ENCODE results near the gene BRWD1.

BRWD1 gene

DNA sequence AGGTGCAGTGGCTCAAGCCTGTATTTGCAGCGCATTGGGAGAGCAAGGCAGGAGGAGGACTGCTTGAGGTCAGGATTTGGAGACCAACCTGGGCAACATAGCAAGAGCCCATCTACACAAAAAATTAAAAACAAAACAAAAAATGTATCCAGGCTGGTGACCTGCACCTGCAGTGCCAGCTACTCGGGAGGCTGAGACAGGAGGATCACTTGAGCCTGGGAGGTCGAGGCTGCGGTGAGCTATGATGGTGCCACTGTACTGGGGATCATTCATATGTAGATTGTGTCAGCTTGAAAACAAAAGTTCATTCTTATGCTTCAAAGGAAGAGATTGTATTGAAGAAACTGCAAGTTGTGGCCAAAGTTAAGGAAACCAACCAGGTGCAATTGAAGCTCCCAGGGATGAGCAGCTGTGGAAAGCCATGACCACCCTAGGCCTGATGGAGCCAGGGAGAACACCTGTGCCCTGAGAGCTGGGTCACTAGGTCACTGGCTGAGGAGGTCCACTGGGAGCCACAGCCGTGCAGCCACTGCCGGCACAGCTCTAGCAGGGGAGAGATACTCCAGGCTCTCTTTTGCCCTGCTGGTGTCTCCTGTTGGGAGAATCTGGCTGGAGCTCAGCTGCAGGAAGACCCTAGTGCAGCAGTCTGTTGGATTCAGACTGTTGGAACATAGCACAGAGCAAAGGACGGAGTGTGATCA is 13.3 kb upstream of the BRWD1 start:
- DNase-seq, result no peak

DNA sequence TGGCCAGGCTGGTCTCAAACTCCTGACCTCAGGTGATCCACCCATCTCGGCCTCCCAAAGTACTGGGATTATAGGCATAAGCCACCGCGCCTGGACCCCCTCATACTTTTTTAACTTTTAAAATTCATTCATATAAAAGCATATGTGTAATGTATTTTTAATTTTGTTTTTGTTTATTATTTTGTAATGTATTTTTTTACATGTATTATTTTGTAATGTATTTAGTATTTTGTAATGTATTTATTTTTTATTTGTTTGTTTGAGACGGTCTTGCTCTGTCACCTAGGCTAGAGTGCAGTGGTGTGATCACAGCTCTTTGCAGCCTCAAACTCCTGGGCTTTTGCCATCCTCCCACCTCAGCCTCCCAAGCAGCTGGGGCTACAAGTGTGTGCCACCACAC is 12.0 kb upstream of the BRWD1 start:
- no peak for DNase-seq

DNA sequence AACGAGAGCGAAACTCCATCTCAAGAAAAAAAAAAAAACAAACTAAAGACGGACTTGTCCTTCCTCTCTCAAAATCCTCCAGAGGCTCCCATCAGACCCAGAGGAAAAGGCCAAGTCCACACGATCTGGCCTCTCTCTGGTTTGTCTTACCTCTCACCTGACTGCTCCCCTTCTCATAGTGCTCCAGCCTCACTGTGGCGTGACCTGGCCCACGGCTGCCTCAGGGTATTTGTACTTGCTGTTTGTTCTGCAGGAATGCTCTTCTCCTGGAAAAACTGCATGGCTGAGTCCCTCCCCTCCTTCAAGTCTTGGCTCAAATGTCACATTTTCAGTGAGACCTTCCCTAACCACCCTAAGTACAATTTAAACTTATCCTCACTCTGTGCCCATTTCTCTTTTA is 8.0 kb upstream of the BRWD1 start:
- no peak for DNase-seq

DNA sequence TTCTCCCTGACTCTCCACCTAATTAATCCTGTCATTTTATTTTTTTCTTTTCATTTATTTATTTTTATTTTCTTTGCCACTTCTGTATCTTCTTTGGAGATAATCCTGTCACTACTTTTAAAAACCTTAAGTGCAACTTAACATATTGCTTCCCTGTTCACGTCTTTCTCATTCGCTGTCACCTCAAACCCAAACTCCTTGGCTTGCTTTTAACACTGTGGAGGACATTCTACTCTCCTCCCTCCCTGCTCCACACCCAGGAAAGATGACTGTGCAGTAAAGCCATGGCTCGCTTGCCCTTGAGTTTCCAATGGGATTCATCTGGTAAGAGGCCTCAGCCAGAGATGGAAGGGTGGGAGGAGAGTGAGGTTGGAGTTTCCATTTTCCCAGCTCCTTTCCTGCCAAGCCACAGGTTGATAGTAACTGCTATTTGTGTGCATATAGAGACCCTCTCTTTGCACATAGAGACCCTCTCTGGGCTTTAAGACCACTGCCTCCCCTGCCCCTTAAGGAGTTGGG is 6.4 kb upstream of the BRWD1 start:
- no peak for DNase-seq

DNA sequence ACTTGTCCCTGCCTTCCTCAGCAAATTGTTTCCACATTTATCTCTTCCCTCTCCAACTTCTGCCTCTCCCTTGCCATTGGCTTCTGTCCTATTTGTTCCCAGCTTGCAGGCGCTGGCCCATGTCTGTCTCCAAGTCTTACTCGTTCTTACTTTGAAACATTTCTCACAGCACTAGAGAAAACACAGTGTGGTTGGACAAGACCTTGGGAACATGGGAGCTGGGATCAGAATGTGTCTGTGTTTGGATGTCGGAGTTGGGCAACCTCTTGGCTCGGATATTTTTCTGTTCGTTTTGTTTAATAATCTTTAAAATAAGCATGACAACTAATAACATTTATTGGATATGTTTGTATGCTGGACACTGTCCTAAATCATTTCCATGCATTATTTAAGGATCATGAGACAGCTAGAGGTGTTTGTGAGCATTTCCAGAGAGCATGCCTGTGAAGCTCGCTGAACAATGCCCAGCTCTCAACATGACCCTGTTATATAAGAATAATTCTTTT is 5.9 kb upstream of the BRWD1 start:
- no peak for DNase-seq

DNA sequence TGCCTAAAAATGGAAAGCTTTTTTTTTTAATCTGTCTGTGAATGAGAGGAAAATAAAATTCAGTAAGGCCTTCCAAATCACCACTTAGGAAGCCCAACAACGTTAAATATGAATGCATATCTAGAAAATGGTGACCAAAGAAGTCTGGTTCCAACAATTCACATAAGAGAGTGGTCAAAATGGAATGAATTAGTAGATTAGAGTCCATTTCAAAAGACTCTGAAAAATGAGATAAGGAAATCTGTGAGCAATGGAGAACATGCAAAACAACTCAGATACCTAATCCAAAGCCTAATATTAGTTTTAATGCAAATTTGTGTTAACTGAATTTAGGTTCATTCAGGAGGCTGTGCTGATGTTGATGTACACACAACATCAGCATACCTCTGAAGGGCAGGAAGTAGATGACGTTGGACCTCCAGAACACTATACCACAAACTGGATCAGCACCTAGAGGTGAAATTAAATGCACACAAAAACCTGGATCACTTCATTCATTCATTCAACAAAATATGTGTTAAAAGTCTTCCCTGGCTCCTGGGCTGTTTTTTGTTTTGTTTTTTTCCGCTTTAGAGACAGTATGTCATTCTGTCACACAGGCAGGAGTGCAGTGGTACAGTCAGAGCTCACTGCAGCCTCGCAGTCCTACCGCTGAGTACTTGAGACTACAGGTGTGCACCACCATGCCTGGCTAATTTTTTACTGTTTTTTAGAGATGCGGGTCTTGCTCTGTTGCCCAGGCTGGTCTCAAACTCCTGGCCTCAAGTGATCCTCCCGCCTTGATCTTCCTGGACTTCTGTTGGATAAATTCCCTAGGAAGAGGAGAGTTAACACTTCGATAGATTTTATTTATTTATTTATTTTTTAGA is 4.9 kb upstream of the BRWD1 start:
- DNase-seq, result no peak

DNA sequence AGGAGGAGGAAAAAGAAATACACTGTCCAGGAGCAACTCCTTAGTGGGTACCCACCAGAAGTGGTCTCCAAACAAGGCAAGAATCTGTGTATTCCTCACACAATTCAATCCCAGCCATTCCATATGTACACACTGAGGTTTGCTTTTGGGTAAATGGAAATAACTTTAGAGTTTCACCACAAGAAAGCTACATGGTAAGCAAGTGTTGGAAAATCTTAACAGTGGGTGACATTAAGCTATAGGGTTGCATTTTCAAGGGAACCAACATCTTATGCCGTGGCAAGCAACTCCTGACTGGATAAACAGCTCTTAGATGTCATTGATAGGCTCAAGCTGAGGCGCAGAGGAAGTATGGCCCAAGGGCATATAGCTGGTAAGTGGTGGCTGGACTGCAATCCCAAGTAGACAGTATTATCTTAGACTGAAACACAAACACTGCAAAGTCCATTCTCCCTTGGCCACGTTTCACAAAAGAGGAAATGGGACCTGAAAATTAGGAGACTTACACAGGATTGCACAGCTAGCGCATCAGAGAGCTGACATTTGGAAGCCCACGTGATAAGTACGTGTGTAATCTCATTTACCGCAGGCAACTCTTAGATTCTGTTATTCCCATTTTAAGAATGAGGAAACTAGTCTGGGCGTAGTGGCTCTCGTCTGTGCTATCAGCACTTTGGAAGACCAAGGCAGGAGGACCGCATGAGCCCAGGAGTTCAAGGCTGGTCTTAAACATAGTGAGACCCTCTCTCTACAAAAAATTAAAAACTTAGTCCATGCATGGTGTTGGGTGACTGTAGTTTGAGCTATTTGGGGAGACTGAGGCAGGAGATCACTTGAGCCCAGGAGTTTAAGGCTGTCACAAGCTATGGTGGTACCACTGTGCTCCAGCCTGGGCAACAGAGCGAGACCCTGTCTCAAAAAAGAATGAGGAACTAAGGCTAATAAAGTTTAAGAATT is 4.0 kb upstream of the BRWD1 start:
- DNase-seq, result peak; percentile 91 to 93

DNA sequence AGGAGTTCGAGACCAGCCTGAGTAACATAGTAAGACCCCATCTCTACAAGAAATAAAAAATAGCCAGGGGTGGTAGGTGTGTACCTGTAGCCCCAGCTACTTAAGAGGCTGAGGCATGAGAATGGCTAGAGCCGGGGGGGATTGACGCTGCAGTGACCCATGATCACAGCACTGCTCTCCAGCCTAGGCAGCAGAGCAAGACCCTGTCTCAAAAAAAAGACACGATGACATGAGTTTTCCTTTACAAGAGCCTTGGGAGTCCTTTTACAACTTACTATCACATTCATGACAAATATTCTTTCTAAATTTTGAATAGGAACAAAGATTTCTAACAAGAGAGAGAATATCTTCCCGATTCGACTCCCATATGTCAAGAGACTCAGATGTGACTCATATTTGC is 3.3 kb upstream of the BRWD1 start:
- DNase-seq, result no peak

DNA sequence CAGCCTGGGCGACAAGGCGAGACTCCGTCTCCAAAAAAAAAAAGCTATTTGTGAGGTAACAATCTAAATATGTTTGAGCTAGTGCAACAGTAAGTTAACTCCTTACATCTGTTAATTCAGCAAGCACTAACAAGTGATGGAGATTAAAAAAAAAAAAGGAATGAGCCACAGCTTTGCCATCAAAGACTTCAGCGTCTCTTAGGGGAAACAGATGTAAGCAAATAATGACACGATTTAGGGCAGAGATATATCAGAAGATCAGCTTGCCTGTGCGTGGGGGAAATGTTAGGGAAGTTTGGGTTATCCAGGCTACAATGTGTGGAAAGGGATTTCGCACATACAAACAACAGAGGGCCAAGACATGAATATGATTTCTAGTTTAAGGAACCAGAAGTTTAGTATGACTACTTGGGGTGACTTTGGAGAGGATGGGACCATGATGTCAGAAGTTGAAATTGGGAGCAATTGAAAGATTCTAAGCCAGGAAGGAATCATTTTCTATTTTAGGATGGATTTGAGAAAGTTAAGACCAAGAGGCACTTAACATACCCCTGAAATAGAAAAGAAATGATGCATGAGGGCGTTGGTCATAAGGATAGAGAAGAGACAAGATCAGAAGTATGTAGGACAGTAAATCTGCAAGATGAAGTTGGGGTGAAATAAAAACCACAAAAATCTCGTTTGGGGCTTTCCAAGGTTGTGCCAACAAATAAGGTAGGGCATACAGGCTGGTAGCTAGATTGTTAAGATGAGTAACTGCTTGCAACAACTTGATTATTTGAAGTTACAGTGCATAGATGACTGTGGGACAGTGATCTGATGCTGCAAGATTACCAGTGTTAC is 2.4 kb upstream of the BRWD1 start:
- peak; percentile 5 to 33 for DNase-seq

DNA sequence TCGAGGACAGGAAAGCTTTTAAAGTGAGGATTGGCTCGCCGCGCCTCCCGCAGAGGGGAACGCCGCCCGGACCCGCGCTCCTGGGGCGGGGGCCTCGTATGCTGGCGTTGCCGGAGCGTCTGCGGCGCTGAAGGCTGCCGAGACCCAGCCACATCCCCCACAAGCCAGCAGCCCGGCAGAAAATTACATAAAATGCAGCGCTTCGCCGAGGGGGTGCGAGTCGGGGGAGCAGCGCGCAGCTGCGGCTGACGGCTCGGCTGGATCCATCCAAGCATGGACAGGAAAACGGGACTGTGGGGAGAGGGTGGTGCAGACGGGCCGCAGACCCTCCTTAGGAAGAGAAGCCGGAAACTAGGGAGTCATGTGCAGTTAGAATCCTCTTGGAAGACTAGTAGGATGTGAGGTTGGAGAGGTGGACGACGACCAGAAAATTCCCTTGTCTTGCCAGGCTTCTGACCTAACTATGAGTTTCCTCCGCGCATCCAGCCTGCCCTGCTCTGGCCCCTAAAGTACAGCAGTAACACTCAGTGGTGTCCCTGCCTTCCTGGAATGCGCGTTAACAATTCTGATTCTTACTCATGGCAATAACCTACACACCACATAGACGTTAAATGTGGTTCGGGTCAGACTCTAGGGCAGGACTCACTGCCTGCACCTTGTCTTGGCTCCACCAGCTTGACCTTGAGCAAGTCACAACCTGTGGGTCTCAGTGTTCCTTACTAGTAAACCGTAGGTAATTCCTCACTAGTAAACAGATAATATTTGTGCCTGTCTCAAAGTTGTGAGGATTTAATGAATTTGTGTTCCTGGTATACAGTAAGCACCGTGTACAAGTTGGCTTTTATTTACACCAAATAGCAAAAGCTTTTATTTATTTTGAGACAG is 953 bp upstream of the BRWD1 start:
- DNase-seq, result peak; percentile 8 to 38

DNA sequence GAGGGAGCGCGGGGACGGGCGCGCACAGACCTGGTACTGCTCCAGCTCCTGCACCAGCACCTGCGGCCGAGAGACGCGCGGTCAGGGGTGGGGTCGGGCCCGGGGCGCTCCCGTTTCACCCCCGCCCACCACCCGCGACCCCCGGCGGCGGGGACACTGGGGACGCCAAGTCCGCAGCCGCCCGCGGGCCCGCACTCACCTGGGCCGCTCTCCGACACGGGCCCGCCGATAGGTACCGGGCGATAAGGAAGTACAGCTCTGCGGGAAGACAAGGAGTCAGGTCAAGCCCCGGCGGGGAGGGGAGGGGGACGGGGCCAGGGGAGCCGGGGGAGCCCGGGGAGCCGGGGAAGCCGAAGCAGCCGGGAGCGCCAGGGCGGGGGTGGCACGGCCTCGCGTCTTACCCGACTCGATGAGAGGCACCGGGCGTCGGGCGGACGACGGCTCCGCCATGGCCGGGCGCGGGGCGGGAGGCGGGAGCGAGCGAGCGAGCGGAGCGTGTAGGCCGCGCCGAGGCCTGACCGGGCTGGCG is 326 bp downstream of the BRWD1 start:
- no peak for DNase-seq

DNA sequence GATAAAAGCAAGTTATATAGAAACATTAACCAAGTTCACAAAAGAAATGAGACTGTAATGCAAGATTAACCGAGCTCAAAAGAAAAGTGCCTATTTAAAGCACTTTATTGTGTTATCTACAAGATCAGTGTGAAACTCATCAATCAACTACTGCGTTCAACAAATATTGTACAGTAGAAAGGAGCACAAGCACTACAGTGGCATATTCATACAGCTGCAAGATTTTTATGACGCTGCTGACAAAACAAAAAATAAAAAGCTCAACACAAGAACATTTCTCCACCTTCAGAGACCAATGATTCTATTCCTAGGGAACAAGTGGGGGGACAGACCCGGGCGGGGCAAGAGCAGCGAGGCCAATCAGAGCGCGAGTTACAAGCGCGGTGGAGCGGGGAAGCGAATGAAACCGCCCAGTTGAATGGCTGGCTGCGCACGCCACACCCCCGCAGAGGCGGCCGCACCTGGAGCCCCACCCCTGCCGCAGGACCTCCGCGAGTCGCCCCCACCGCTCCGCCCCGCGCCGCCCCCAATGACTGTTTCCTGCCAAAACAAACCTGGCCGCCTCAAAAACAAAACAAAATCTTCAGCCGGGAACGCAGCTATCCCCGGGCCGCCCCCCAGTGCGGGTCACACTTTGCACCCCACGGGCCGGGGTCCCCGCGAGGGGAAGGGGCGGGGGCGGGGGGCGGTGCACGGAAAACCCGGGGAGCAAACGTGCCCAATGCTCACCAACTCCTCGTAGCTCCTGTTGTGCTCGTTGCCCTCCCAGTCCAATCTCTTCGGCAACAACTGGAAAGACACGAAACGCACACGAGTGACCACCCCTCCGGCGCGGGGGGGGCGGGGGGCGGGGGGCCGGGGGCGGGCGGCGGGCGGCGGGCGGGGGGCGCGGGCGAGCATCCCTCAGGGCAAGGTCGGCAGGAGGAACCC is 1.1 kb downstream of the BRWD1 start:
- DNase-seq, result peak; percentile 94

DNA sequence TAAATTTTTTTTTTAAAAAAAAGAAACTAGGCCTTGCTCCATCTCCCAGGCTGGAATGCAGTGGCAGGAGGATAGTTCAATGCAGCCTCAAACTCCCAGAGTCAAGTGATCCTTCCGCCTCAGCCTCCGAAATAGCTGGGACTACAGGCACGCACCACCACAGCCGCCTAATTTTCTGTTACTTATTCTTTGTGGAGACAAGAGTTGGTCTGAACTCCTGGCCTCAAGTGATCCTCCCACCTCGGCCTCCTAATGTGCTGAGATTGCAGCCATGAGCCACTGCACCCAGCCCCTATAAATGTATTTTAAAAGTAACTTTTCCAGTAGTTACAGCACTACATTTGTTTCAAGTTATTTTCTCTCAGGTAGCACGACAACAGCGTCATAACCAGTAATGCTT is 2.3 kb downstream of the BRWD1 start:
- no peak for DNase-seq

DNA sequence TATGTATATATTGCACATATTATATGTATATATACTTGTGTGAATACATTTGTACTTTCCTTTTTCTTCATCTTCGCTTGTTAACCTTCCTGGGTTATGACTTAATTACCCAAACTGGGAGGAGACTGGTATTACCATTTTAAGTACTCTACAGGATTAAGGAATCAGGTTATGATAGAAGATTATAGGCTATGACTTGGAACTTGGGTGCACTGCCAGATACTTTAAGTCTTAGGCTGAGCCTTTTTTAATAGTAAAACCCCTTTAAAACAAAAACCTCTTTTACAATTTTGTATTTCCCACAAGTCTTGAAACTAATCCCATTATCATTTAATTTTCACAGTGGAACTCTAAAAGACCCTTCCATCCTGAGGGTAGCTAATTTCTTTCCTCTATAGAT is 6.0 kb downstream of the BRWD1 start:
- DNase-seq, result no peak

DNA sequence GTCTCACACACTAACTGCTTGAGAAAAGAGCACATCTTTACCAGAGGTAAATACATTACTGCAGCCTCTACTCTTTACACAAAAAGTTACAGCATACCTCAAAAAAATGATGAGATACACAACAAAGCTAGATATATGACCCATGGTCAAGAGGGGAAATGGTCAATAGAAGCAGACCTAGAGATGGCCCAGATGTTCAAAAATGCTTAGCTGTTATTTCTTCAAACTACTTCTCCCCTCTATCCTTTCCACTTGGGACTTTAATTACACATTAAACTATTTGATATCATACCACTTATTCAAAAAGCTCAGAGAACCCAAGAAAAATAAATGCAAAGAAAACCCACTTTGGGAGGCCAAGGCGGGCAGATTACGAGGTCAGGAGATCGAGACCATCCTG is 12.8 kb downstream of the BRWD1 start:
- no peak for DNase-seq

DNA sequence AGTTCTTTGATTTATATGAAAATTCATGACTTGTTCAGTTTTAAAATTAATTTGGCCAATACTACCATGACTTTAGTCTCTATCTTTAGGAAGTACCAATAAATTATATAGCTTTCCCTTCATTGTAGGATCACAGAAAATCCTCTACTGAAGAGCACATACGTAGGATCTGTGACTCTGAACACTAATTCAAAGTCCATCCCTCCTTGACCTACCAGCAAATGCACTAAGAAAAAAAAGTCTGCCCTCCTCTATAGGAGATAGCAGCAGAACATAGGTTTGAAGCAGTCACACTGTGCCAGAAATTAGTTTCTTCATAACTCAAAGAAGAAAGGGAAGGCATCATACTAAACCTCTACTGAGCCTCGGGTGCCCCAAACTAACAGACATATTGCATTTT is 16.5 kb downstream of the BRWD1 start:
- no peak for DNase-seq

DNA sequence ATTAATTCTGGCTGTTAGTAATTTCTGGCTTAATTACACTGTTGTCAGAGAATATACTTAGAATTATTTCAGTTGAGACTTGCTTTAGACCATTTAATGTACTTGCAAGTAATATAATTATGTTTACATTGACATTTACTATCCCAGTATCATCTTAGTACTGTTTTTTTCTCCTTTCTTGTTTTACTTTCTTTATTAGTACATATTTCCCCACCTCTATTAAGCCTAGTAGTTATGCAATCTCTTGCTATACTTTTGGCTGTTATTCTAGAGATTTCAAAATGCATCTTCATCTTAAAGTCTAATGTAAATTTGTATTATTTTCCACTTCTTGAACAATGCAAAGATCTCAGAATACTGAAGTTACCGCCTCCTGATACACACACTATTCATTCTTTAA is 24.4 kb downstream of the BRWD1 start:
- DNase-seq, result no peak

DNA sequence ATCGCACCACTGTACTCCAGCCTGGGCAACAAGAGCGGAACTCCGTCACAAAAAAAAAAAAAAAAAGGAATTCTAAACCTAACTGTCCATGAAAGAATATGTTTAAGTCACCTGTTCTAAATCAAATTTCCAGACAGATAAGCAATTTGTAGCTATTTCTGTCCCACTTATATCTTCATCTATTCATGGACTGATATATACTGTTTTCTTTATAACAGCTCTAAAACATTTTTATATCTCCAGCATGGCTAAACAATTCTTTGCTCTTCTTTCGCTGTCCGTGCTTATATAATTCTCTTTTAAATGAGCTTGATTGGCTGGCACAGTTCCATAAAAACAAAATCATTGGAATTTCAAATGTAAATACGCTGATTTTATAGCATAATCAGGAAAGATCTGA is 30.5 kb downstream of the BRWD1 start:
- DNase-seq, result no peak

DNA sequence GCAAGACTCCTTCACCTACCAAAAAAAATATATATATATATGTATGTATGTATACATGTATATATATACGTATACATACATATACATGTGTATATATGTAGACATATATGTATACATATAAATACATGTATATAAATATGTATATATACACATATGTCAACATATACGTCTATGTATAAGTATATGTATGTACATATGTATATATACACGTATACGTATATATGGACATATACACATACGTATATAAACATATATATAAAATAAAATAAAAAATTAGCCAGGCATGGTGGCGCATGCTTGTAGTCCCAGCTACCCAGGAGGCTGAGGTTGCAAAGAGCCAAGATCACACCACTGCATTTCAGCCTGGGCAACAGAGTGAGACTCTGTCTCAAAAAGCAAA is 31.6 kb downstream of the BRWD1 start:
- DNase-seq, result no peak

All from inflammatory macrophage (primary cell).